WERI-Rb-1 (cell line): ENCODE results near the gene EIF5A2.
"Not testable (repeated sequence)": the region's sequence is repeated elsewhere in the genome, so short reads cannot be mapped to it uniquely, and the experiment has no call there.

Source experiments
- DNase-seq: peaks from one replicate; pipeline ENCODE4 v3.0.0-alpha.2; 2020
- H3K27ac ChIP-seq: fragments of 250-450 bp; sonication (Bioruptor Pico); 2 replicates; pipeline ENCODE4 v1.5.1; 2020; ENCODE audit warnings: mild to moderate bottlenecking, moderate library complexity
- H3K27me3 ChIP-seq: fragments of 250-450 bp; sonication (Bioruptor Pico); 2 replicates; pipeline ENCODE4 v1.5.1; 2021; ENCODE audit warnings: mild to moderate bottlenecking, low read depth, moderate library complexity; ENCODE audit not compliant: insufficient read depth, severe bottlenecking
- H3K36me3 ChIP-seq: fragments of 250-450 bp; sonication (Bioruptor Pico); 2 replicates; pipeline ENCODE4 v1.5.1; 2020; ENCODE audit warnings: mild to moderate bottlenecking, moderate library complexity
- H3K4me3 ChIP-seq: 2 replicates; pipeline ENCODE4 v1.5.1; 2011; ENCODE audit warnings: low read depth, mild to moderate bottlenecking, control low read depth, low read length
- H3K9me3 ChIP-seq: fragments of 250-450 bp; sonication (Bioruptor Pico); 2 replicates; pipeline ENCODE4 v1.5.1; 2021; ENCODE audit warnings: mild to moderate bottlenecking, moderate library complexity; ENCODE audit not compliant: severe bottlenecking
- TF ChIP-seq, protein P1 (sequence below): IDR thresholded peaks from 2 replicates; pipeline ENCODE4 v1.5.1; 2011; ENCODE audit warnings: low read depth, mild to moderate bottlenecking, control low read depth, inconsistent platforms, low read length

Gene EIF5A2

GRCh38 chr3:170947018-170947769 is 38.8 kb upstream of the EIF5A2 start:
- Histone ChIP-seq H3K27ac (no peak overlapping the region), H3K36me3 (no peaks in the 10 kb centered on the region), H3K9me3 (peaks cover 8% of the 10 kb centered on the region), H3K4me3 (no peak overlapping the region), H3K27me3 (no peaks in the 10 kb centered on the region)
- TF ChIP-seq, protein P1, sequence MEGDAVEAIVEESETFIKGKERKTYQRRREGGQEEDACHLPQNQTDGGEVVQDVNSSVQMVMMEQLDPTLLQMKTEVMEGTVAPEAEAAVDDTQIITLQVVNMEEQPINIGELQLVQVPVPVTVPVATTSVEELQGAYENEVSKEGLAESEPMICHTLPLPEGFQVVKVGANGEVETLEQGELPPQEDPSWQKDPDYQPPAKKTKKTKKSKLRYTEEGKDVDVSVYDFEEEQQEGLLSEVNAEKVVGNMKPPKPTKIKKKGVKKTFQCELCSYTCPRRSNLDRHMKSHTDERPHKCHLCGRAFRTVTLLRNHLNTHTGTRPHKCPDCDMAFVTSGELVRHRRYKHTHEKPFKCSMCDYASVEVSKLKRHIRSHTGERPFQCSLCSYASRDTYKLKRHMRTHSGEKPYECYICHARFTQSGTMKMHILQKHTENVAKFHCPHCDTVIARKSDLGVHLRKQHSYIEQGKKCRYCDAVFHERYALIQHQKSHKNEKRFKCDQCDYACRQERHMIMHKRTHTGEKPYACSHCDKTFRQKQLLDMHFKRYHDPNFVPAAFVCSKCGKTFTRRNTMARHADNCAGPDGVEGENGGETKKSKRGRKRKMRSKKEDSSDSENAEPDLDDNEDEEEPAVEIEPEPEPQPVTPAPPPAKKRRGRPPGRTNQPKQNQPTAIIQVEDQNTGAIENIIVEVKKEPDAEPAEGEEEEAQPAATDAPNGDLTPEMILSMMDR = no peak
- DNase-seq = no peak

DNA sequence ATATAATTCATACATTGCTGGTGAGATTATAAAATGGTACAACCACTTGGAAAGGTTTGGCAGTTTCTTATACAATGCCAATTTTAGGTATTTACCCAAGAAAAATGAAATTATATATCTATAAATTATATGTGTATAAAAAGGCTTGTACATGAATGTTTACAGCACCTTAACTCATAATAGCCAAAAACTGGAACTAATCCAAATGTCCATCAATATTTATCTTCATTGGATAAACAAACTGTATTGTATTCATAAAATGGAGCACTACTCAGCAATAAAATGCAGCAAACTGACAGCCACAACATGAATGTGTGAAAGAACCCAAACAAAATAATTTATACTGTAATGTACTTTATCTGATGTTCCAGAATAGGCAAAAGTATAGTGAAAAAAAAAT is 33.6 kb upstream of the EIF5A2 start:
- Histone ChIP-seq H3K9me3 (peaks cover 11% of the 10 kb centered on the region), H3K36me3 (no peaks in the 10 kb centered on the region), H3K27me3 (no peaks in the 10 kb centered on the region), H3K27ac (no peak overlapping the region), H3K4me3 (no peak overlapping the region)
- TF ChIP-seq, protein P1 = no peak
- DNase-seq = no peak

GRCh38 chr3:170941551-170941950 is 33.1 kb upstream of the EIF5A2 start:
- no peak for DNase-seq
- H3K27me3 ChIP-seq = no peaks in the 10 kb centered on the region
- H3K36me3 ChIP-seq = no peaks in the 10 kb centered on the region
- no peak overlapping the region for H3K27ac ChIP-seq
- peaks cover 9% of the 10 kb centered on the region for H3K9me3 ChIP-seq
- no peak overlapping the region for H3K4me3 ChIP-seq
- TF ChIP-seq, protein P1 = no peak

GRCh38 chr3:170933039-170933438 is 24.6 kb upstream of the EIF5A2 start:
- DNase-seq, H3K4me3 ChIP-seq, H3K27me3 ChIP-seq: not testable (repeated sequence)

DNA sequence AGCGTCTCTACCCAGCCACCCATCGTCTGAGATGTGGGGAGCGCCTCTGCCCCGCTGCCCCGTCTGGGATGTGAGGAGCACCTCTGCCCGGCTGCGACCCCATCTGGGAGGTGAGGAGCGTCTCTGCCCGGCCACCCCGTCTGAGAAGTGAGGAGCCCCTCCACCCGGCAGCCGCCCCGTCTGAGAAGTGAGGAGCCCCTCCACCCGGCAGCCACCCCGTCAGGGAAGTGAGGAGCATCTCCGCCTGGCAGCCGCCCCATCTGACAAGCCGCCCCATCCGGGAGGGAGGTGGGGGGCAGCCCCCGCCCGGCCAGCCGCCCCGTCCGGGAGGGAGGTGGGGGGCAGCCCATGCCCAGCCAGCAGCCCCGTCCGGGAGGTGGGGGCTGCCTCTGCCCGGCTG is 15.1 kb upstream of the EIF5A2 start:
- not testable (repeated sequence) for H3K4me3 ChIP-seq, H3K36me3 ChIP-seq, H3K27me3 ChIP-seq, DNase-seq, H3K27ac ChIP-seq, H3K9me3 ChIP-seq

More at GRCh38 chr3:170933039-170933438, 24.6 kb upstream of the EIF5A2 start:
- not testable (repeated sequence) for H3K36me3 ChIP-seq, H3K27ac ChIP-seq, H3K9me3 ChIP-seq

DNA sequence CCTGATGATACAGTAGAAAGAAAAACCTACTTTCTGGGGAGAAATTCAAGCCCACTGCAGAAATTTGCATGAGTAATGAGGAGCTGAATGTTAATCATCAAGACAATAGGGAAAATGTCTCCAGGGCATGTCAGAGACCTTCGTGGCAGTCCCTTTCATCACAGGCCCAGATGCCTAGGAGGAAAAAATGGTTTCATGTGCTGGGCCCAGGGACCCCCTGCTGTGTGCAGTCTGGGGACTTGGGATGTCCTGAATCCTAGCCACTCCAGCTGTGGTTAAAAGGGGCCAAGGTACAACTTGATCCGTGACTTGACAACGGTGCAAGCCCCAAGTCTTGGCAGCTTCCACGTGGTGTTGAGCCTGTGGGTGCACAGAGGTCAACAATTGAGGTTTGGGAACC is 10.3 kb upstream of the EIF5A2 start:
- Histone ChIP-seq H3K4me3 (no peak overlapping the region), H3K27me3 (no peaks in the 10 kb centered on the region), H3K27ac (no peak overlapping the region), H3K9me3 (peaks cover 6% of the 10 kb centered on the region), H3K36me3 (no peaks in the 10 kb centered on the region)
- TF ChIP-seq, protein P1 = no peak
- DNase-seq = no peak

DNA sequence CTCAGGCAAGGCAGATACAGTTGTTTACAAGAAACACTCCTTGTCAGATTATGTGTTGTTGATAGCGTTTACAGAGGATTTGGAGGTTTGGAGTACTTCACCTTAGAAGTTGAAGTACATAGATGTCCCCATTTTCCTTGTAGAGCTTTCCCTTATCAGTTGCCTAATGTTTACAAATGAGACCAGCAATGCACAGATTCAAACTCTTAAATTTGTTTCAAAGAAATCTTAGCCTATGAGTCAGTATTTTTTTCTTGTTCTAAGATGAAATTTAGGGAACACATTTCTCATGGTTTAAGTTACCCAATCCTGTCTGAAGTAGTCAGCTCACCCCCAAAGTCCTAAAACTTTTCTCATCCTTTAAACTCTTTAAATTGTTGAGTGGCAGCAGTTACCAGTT is 6.3 kb upstream of the EIF5A2 start:
- H3K9me3 ChIP-seq = peaks cover 11% of the 10 kb centered on the region
- no peak for DNase-seq
- H3K4me3 ChIP-seq = no peak overlapping the region
- TF ChIP-seq, protein P1 = no peak
- H3K27ac ChIP-seq = no peak overlapping the region
- H3K36me3 ChIP-seq = no peaks in the 10 kb centered on the region
- H3K27me3 ChIP-seq = no peaks in the 10 kb centered on the region
